Neuronal stem cell (in vitro differentiated cells): ENCODE results near the gene SOS1.

Experiments used
- DNase-seq: peaks from one replicate; pipeline ENCODE4 v3.0.0-alpha.2; 2013; ENCODE audit warnings: low spot score
- H2AFZ ChIP-seq: one replicate; pipeline ENCODE4 v1.6.1; 2013; ENCODE audit warnings: mild to moderate bottlenecking, low read length, inconsistent platforms
- H2AK5ac ChIP-seq: 2 replicates; pipeline ENCODE4 v1.6.1; 2013; ENCODE audit warnings: low read depth, mild to moderate bottlenecking, inconsistent platforms, low read length, moderate library complexity, mixed read lengths
- H2BK120ac ChIP-seq: 2 replicates; pipeline ENCODE4 v1.6.1; 2013; ENCODE audit warnings: low read depth, mild to moderate bottlenecking, inconsistent platforms, low read length, moderate library complexity, mixed read lengths
- H2BK12ac ChIP-seq: one replicate; pipeline ENCODE4 v1.6.1; 2013; ENCODE audit warnings: low read length, inconsistent platforms
- H2BK15ac ChIP-seq: 2 replicates; pipeline ENCODE4 v1.6.1; 2013; ENCODE audit warnings: mild to moderate bottlenecking, low read length, inconsistent platforms, mixed read lengths
- H2BK5ac ChIP-seq: one replicate; pipeline ENCODE4 v1.6.1; 2013; ENCODE audit warnings: inconsistent platforms, mild to moderate bottlenecking, low read length, moderate library complexity
- H3K14ac ChIP-seq: one replicate; pipeline ENCODE4 v1.6.1; 2013; ENCODE audit warnings: low read length, inconsistent platforms
- H3K18ac ChIP-seq: 2 replicates; pipeline ENCODE4 v1.6.1; 2013; ENCODE audit warnings: low read length, inconsistent platforms
- H3K23ac ChIP-seq: 2 replicates; pipeline ENCODE4 v1.6.1; 2013; ENCODE audit warnings: low read depth, mild to moderate bottlenecking, mixed read lengths, low read length, inconsistent platforms; ENCODE audit not compliant: poor library complexity
- H3K27ac ChIP-seq: replicated peaks from 3 replicates; pipeline ENCODE4 v1.5.1; 2013; ENCODE audit warnings: low read length, inconsistent platforms
- H3K27me3 ChIP-seq, 3 experiments: 2 replicates each; pipeline ENCODE4 v1.6.1; 2013; ENCODE audit warnings: low read length in 3 of 3, mild to moderate bottlenecking in 2 of 3, inconsistent platforms in 1 of 3, low read depth in 1 of 3, mixed read lengths in 1 of 3, moderate library complexity in 1 of 3; ENCODE audit not compliant: control insufficient read depth in 3 of 3, insufficient read depth in 3 of 3
- H3K36me3 ChIP-seq, 2 donors: replicated peaks in 1 of 2; 2 replicates each; pipeline ENCODE4 v1.6.1; 2013; ENCODE audit warnings: low read length in 2 of 2; ENCODE audit not compliant: control insufficient read depth in 2 of 2, insufficient read depth in 2 of 2
- H3K4ac ChIP-seq: 2 replicates; pipeline ENCODE4 v1.6.1; 2013; ENCODE audit warnings: inconsistent platforms, mild to moderate bottlenecking, low read length, moderate library complexity
- H3K4me1 ChIP-seq, 2 donors: 1 replicate in 1 of 2; 2 replicates in 1 of 2; pipeline ENCODE4 v1.6.1; 2013; ENCODE audit warnings: low read length in 2 of 2, low read depth in 1 of 2; ENCODE audit not compliant: control insufficient read depth in 2 of 2, insufficient read depth in 1 of 2
- H3K4me2 ChIP-seq: one replicate; pipeline ENCODE4 v1.6.1; 2013; ENCODE audit warnings: mild to moderate bottlenecking, low read length, inconsistent platforms; ENCODE audit not compliant: insufficient read depth, poor library complexity, severe bottlenecking
- H3K4me3 ChIP-seq, 2 donors: 2 replicates each; pipeline ENCODE4 v1.5.1; 2013; ENCODE audit warnings: low read length in 2 of 2, mild to moderate bottlenecking in 2 of 2, inconsistent platforms in 1 of 2, moderate library complexity in 1 of 2
- H3K79me1 ChIP-seq: one replicate; pipeline ENCODE4 v1.6.1; 2013; ENCODE audit warnings: low read depth, mild to moderate bottlenecking, inconsistent platforms, low read length, moderate library complexity
- H3K9ac ChIP-seq: one replicate; pipeline ENCODE4 v1.6.1; 2013; ENCODE audit warnings: mild to moderate bottlenecking, low read depth, low read length, inconsistent platforms; ENCODE audit not compliant: poor library complexity
- H3K9me3 ChIP-seq, 2 donors: replicated peaks in 1 of 2; 2 replicates each; pipeline versions ENCODE3 to v1.6.1; 2013; ENCODE audit warnings: low read length in 2 of 2, mild to moderate bottlenecking in 2 of 2, inconsistent platforms in 1 of 2, low read depth in 1 of 2, mixed read lengths in 1 of 2, moderate library complexity in 1 of 2; ENCODE audit not compliant: control insufficient read depth in 2 of 2, insufficient read depth in 1 of 2
- H4K8ac ChIP-seq: one replicate; pipeline ENCODE4 v1.6.1; 2013; ENCODE audit warnings: low read depth, mild to moderate bottlenecking, inconsistent platforms, low read length, moderate library complexity
- H4K91ac ChIP-seq: one replicate; pipeline ENCODE4 v1.6.1; 2013; ENCODE audit warnings: low read length, low read depth, mild to moderate bottlenecking, inconsistent platforms; ENCODE audit not compliant: poor library complexity
- WGBS, 2 donors: extraction: QIAGEN DNeasy Blood & Tissue Kit; methylation state at CpG; one replicate each; pipeline ENCODE4 v1.1.7; 2013; ENCODE audit warnings: missing lambda C conversion rate in 2 of 2, mixed read lengths in 1 of 2; ENCODE audit not compliant: insufficient read length in 2 of 2, insufficient replicate concordance in 1 of 2; ENCODE audit errors: extremely low coverage in 2 of 2; 5-methylcytosine and 5-hydroxymethylcytosine counted together

The SOS1 gene

GRCh38 chr2:38971377-38971776, 149.5 kb downstream of the SOS1 start:
- H2BK5ac ChIP-seq: no peak overlapping the region
- no peak overlapping the region for H3K4me2 ChIP-seq
- no peak for DNase-seq
- H4K8ac ChIP-seq: no peak overlapping the region
- H2BK15ac ChIP-seq: no peak overlapping the region
- no peak overlapping the region for H3K27ac ChIP-seq
- H2AK5ac ChIP-seq: no peak overlapping the region
- H2BK12ac ChIP-seq: no peak overlapping the region
- H3K23ac ChIP-seq: no peak overlapping the region
- no peak overlapping the region for H3K4ac ChIP-seq
- no peak overlapping the region for H2AFZ ChIP-seq
- WGBS, 2 donors: no CpG with 5 or more reads among the region's 4 CpGs
- H3K4me1 ChIP-seq: no peaks in the 10 kb centered on the region
- H3K27me3 ChIP-seq: no peaks in the 10 kb centered on the region
- no peak overlapping the region for H4K91ac ChIP-seq
- no peaks in the 10 kb centered on the region for H3K9me3 ChIP-seq
- no peak overlapping the region for H3K9ac ChIP-seq
- no peak overlapping the region for H3K18ac ChIP-seq
- no peaks in the 10 kb centered on the region for H3K79me1 ChIP-seq
- no peak overlapping the region for H3K14ac ChIP-seq
- H3K4me3 ChIP-seq: no peak overlapping the region
- no peak overlapping the region for H2BK120ac ChIP-seq
- H3K36me3 ChIP-seq: no peaks in the 10 kb centered on the region

GRCh38 chr2:38968021-38968420, 152.8 kb downstream of the SOS1 start:
- WGBS, 2 donors: no CpG with 5 or more reads among the region's 2 CpGs
- Histone ChIP-seq H2BK15ac (no peak overlapping the region), H2AK5ac (no peak overlapping the region), H3K4me2 (no peak overlapping the region), H4K91ac (no peak overlapping the region), H3K4me3 (no peak overlapping the region), H3K27me3 (no peaks in the 10 kb centered on the region), H2BK120ac (no peak overlapping the region), H3K4me1 (no peaks in the 10 kb centered on the region), H3K9ac (no peak overlapping the region), H3K9me3 (no peaks in the 10 kb centered on the region), H3K14ac (no peak overlapping the region), H4K8ac (no peak overlapping the region), H2BK5ac (no peak overlapping the region), H2BK12ac (no peak overlapping the region), H3K36me3 (no peaks in the 10 kb centered on the region), H2AFZ (no peak overlapping the region), H3K27ac (no peak overlapping the region), H3K18ac (no peak overlapping the region), H3K79me1 (no peaks in the 10 kb centered on the region), H3K23ac (no peak overlapping the region), H3K4ac (no peak overlapping the region)
- DNase-seq: no peak

GRCh38 chr2:38966678-38967077, 154.2 kb downstream of the SOS1 start:
- no peaks in the 10 kb centered on the region for H3K27me3 ChIP-seq
- DNase-seq: no peak
- no peak overlapping the region for H2AFZ ChIP-seq
- H3K4me1 ChIP-seq: no peaks in the 10 kb centered on the region
- H2BK120ac ChIP-seq: no peak overlapping the region
- WGBS, 2 donors: no CpG with 5 or more reads among the region's 1 CpG
- H3K23ac ChIP-seq: no peak overlapping the region
- H3K9me3 ChIP-seq: no peaks in the 10 kb centered on the region
- no peak overlapping the region for H2BK5ac ChIP-seq
- H4K8ac ChIP-seq: no peak overlapping the region
- no peak overlapping the region for H2AK5ac ChIP-seq
- no peaks in the 10 kb centered on the region for H3K79me1 ChIP-seq
- H3K27ac ChIP-seq: no peak overlapping the region
- no peak overlapping the region for H3K14ac ChIP-seq
- no peaks in the 10 kb centered on the region for H3K36me3 ChIP-seq
- no peak overlapping the region for H2BK15ac ChIP-seq
- H3K18ac ChIP-seq: no peak overlapping the region
- no peak overlapping the region for H3K9ac ChIP-seq
- no peak overlapping the region for H3K4me3 ChIP-seq
- no peak overlapping the region for H3K4ac ChIP-seq
- H4K91ac ChIP-seq: no peak overlapping the region
- no peak overlapping the region for H2BK12ac ChIP-seq
- no peak overlapping the region for H3K4me2 ChIP-seq

- Histone ChIP-seq H3K27ac (no peak overlapping the region), H3K18ac (no peak overlapping the region)
- no CpG with 5 or more reads among the region's 5 CpGs for WGBS, 2 donors
Observed at GRCh38 chr2:38966006-38966405, 154.8 kb downstream of the SOS1 start.

More at GRCh38 chr2:38966006-38966405, 154.8 kb downstream of the SOS1 start:
- Histone ChIP-seq H2BK120ac (no peak overlapping the region), H3K14ac (no peak overlapping the region), H3K9ac (no peak overlapping the region), H2BK12ac (no peak overlapping the region), H3K4ac (no peak overlapping the region), H3K4me3 (no peak overlapping the region), H2AK5ac (no peak overlapping the region), H4K8ac (no peak overlapping the region), H4K91ac (no peak overlapping the region), H2BK5ac (no peak overlapping the region), H3K36me3 (no peaks in the 10 kb centered on the region), H3K27me3 (no peaks in the 10 kb centered on the region), H2AFZ (peak overlapping the region; percentile 32), H3K23ac (no peak overlapping the region), H3K9me3 (no peaks in the 10 kb centered on the region), H3K79me1 (no peaks in the 10 kb centered on the region), H2BK15ac (no peak overlapping the region), H3K4me1 (no peaks in the 10 kb centered on the region), H3K4me2 (no peak overlapping the region)
- DNase-seq: no peak
